ENCODE data around the gene SEC22C.

The SEC22C gene

GRCh38 chr3:42498034-42498433 is 83.7 kb downstream of the SEC22C start:
- DNase-seq (ENCODE audit: low spot score), result no peak

Data from D341Med (cell line).